GM18858 (cell line): ENCODE measurements around the gene MOGAT3.
A peak's percentile ranks its signal among the peaks of the same experiment; 100 is the strongest.

ENCODE experiments used
- ATAC-seq: cut with Tn5 transposase; IDR thresholded peaks from one replicate; pipeline ENCODE4 v1.9.1; 2021; ENCODE audit not compliant: unreplicated experiment

MOGAT3 gene

DNA sequence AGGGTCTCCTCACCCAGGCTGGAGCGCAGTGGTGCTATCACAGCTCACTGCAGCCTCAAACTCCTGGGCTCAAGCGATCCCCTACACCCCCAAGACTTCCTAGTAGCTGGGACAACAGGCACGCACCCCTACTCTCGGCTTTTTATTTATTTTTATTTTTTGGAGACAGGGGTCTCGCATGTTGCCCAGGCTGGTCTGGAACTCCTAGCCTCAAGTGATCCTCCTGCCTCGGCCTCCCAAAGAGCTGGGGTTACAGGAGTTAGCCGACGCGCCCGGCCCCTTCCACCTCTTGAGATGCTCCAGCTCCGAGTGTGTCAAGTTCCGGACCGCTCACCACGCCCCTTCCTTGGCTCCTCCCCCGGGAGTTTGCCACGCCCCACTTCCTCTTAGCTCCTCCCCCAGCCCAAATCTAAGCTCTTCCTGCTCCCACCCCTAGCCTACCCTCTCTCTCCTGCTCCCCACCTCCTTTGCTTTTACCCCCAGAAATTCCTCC is 27.0 kb downstream of the MOGAT3 start:
- no peak for ATAC-seq

DNA sequence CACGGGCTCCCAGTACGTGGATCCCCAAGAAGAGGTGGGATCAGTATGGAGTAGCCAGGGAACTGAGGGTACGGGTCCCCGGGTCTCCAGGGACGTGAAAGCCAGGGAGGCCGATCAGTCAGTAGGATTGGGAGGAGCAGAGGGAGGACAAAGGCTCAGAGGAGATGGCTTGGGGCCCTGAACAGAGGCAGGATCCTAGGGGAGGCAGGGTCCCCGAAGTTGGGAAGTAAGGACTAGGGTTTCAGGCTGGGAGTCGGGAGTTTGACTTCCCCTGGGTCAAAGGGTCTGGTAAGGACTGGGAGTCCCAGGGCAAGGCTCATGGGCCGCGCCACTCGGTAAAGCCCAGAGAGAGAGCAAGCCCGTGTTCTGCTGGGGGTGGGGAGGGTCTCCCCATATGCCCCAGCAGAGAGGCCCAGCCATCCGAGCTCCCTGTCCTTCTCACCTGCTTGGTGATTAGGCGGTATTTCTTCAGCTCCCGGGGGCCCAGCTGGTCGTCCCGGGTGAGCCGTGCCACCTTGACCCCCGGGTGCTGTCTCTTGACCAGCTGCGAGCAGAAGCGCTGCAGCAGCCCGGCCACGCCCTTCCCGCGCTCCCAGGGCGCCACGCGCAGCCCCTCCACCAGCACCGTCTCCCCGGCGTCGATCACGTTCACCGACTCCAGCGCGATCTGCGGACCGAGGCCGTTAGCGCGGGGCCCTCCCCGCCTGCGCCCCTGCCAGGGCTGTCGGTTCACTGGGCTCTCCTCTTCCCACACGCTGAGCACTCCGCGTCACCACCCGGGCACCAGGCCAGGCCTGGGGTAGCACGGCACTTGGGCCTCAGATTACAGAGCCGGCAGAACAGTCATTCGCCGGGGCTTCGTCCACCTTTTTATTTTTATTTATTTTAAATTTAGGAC is 27.7 kb downstream of the MOGAT3 start:
- no peak for ATAC-seq

DNA sequence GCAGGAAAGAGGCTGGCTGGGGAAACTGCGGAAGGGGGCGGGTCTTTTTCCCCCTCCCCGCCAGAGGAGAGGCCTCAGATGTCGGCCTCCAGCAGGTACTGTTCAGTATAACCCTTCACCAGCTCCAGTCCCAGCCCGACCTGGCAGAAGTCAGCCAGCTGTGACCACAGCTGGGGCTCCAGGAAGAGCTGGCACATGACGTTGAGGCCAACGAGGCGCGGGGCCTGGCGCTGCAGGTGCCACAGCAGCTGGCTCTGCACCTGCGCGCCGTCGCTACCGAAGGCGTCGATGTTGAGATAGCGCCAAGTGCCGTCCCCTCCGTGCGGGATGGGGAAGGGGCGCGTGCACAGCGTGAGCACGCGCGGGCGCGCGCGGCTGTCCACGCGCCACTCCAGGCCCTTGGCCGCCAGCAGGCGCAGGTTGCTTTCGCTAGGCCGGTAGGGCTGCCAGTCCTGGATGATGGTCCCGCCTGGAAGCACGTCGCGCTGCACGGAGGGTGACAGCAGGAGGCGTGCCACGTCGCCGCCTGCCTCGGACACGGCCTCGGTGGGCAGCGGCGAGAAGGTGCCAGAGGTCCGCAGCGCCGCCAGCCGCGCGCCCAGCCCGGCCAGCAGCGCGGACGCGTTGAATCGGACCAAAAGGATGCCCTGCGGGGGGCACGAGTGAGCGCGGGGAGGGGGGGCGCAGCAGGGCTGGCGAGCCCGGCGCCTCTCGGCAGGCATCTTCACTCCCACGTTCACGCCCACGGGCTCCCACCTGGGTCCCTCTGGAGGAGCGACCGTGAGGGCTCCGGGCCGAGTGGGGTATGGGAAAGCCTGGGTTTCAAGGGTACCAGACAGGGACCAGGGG is 28.6 kb downstream of the MOGAT3 start:
- ATAC-seq = no peak

DNA sequence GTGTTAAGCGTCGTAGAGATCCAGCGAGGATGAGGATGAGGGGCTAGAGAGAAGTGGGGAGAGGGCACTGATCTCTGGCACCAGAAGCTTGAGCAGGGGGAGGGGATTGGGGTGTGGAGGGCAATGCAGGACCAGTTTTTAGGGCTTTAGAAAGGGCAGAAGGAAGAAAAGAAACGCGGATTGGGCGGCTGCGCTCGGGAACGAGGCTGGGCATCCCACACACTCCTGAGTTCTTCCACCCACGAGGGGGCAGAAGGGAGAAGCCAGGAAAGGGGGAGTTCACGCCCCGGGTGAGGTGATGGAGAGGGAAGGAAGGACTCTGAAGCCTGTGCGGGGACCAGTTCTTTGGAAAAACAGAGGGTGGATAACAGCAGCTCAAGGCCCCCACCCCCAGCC is 29.4 kb downstream of the MOGAT3 start:
- ATAC-seq = no peak

DNA sequence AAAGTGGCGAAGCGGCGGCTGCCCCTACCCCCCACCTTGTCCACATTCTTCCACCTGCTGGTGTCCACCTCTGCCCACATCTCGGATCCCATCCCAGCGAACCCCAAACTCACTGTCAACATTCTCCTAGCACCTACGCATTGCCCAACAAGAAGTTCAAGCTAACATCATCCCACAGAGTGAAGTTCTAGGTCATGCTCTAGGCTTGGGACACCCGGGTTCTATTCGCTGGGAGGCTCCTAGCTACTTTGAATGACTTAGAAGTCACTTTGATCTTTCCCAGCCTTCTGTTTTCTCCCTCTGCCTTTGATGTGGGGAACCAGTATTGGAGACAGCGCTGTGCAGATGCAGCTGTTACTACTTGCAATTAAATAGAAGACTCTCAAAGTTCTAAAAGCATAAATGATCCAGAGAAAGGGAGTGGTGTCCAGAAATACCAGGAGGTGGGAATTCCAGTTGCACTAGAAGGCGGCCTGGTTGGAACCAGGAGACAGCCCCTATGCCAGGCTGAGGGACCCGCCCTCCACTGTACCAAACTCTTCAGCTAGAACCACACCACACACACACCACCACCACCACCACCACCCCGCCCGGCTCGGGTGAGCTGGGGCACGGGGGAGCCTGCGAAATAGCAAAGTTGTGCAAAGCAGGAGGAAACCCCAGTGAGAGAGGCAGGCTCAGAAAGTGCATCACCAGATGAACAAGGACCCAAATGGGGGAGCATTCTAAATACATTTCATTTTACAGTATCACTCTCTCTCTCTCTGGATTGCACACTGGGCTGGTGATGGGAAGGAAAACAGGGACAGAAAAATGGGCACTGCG is 30.0 kb downstream of the MOGAT3 start:
- no peak for ATAC-seq

DNA sequence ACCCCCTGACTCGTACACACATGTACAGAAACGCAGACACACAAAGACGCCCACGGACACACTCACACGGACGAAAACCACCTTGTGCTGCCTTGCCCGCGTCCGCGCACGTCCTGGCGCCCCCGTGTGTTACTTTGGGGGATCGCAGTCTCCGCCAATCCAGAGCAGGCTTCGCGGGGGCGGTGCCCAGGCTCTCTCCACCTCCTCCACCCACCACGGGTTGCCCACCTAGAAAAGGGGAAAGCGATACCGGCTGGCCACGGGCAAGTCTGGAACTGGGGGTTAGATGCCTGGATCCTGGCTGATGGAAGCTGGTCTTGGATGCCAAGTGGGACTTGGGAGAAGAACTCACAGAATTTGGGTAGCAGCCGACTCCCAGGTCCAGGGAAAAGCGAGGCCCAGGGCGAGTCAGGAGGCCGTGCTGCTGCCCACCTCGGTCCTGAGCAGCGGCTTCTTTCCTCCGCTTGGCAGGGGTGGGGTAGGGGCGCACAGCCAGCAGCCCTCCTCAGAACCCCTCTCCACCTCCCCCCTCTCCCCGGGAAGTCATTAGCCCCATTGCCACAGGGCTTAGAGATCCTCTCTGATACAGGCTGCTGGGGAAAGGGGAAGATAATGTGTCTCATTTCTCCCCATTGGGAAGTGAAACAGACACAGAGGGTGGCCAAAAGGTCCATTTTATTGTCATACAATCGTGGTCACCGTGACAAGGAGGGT is 30.8 kb downstream of the MOGAT3 start:
- ATAC-seq = no peak

DNA sequence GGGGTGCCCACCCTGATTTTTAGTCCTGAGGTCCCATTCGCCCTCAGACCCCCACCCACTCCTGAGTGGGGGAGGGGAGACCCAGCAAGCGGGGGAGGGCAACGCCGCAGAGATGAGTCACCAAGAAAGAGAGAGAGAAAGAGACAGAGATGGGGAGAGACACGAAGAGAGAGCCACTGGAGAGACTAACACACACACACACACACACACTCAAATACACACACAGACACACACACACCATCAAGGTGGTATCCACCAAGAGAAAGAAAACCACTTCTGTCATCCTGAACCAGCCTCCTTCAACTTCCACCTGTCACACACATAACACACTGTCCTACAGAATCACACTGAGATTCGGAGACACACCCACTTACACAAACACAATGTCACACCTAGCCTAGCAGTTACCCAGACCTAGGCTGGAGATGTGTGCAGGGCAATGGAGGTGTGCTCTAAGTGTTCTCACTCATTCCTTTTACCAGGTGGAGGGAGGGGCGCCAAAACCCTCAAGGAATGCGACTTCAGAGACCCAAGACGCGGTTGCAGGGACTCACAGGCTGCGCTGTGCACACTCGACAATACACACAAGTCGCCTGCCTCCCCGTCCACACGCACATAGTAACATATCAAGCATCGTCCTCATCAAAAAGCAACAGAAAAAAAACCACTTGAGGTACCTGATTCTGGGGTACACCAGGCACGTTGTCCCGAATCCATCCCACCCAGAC is 31.6 kb downstream of the MOGAT3 start:
- no peak for ATAC-seq

DNA sequence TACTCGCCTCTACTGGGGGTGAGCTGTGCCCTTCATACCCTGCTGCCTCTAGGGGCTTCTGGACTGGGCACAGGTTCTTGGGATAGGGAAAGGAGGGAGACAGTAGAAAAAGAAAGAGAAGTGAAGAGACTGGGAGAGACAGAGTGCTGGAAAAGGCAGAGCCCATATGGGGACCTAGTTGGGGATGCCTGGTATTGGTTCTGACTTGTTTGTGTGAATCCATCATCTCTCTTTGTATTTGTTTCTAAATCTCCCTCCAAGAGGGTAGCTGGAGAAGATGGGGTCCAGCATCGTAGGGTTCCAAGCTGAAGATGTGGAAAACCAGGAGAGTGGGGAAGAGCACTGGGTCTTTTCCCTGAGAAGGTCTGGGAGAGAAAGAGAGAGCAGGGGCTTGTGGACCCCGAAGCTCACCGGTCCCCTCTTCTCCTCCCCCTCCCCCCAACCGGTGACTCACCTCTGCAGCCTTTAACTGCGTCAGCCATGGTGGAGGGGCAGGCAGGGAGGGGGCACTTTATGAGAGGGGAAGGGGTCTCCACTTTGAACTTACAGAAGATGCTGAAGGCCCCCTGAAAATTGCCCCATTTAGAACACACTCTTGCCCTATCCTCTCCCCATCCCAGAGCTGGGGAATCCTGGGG is 32.3 kb downstream of the MOGAT3 start:
- no peak for ATAC-seq

DNA sequence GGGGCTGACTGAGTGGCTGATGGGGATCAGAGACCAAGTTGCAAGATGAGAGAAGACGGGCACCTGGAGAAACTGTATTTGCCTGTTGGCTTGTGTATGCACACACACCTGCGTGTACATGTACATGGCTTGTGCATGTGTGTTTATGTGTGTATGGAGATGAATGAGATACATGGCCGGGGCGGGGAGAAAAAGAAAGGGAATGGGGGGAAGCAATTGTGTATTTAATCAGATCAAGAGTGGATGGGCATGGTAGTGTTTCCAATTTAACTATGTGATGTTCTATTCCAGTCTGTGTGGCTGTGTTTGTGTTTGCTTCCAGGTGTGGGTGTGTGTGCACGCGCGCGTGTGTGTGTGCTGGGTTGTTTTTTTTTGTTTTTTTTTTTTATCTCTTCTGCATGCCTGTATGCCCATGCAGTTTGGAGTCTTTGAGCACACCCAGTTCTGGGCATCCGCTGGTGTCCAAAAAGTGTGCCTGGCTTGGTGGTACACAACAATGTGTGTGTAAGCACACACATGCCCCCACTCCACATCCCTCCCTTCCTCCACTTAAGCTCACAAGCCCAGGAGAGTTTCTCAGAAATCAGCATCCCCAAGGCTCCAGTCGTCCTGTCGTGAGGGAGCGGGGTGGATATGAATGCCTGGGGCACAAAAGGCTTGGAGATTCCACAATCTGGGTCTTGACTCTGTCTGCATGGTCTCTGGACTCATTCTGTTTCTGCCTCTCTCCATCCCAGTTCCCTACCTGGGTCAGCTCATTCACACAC is 33.0 kb downstream of the MOGAT3 start:
- no peak for ATAC-seq

DNA sequence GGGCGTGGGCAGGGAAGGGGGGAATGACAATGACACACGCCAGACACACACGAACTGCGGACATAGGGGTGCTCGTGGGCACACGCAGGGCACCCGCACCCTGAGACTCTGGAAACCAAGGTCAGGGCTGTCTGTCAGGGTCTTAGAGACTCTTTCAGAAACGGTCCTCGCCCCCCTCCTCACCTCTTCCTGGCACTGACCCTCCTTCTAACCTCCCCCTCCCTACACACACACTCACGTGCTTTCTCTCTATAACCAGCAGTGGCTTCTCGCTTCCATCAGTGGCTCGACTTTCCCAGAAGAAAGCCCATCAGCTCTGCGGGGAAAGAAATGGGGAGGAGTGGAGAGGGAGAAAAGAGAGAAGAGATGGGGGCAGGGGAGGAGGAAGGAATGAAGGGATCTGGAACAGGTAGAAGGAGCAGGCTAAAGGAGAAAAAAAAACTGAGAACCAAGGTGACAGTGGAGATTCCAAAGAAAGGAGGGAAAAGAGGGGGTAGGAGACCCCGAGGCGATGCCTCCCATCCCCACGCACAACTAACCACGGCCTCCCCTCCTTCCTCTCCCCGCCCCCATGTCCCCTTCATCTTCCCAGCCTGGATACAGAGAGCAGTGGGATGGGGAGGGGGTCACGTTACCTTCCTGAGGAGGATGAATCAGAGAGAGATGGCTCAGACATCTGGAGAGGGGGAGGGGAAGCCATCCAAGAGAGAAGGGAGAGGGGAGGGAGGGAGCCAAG is 33.8 kb downstream of the MOGAT3 start:
- ATAC-seq = no peak

DNA sequence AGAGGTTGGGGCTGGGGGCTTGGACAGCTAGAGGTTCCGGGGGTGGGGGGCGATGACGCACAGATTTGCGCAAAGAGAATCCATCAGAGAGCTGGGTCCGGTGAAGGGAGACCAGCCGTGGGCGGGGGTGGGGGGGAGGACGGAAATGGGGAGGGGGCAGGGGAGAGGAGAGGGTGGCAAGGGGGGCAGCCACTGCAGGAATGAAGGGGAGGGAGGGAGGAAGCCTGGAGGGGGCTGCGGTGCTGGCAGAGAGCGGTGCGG is 34.3 kb downstream of the MOGAT3 start:
- no peak for ATAC-seq

DNA sequence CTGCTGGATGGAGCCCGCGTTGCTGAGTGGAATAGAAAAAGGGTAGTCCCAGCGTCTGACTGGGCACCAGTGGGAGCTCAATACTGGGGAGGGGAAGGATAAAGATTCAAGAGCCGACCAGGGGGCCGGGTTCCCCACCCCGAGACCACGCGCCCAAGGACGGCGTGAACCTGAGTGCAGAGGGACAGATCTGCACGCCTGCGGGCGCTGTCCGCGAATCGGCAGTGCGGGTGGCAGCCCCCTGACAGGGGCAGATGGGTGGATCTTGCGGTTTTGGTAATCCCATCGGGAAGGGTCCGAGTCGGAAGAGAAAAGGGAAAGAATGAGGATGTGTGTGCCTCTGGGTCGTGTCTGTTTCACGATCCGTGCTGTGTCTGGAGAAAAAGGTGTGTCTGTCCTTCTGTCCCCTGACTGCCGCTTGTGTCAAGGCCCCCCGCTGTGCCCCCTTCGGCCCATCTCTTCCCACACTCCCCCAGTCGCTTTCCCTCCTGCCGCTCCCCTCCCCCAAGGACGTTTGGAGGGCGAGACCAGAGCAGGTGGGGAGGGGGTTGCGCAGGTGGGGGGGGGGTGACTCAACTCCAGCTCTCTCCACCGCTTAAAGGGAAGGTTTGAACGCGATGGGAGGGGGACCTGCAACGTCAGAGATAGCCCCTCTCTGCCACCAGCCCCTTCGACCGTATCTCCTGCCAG is 34.7 kb downstream of the MOGAT3 start:
- ATAC-seq = no peak

DNA sequence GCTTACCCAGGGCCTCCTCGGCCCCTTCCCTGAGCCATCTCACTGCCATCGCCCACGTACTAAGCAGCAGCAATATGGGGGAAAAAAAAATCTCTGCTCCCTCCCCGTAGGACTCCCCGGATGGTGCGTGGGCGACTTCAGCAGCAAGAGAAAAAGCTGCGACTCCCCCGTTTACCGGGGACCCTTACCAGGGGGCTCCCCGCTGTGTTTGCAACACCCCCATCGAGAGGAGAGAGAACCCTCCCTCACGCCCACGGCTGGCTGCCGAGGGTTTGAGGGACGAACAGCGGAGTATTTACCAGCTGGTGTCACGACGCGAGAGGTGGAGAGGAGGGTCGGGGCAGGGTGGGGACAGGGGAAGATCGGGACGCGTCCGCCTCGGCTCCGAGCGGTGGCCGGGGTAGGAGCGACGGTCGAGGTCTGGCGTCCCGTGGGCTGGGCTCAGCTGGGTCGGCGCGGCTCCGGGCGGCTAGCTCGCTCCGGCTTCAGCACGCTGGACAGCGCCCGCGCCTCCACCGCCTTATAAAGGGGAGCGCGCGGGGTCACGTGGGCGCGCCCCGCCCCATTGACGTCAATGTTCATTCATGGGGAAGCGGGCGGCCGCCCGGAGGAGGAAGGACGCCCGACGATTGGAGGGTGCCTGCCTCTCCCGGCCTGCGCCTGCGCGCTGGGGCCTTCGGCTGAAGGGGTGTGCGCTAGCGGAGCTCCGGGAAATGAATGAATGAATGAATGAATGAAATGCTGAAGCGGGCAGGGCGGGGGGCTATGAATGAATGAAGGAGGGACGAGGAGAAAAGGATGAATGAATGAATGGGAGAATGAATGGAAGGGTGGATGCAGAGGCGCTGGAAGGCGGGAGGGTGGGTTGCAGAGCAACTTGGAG is 35.5 kb downstream of the MOGAT3 start, which contains the start of gene VGF:
TSS of gene VGF (minus strand) at position 495 of the 883 bp plus-strand sequence. CDS start 726 bp downstream, outside the sequence.
- peak; percentile 42 for ATAC-seq

DNA sequence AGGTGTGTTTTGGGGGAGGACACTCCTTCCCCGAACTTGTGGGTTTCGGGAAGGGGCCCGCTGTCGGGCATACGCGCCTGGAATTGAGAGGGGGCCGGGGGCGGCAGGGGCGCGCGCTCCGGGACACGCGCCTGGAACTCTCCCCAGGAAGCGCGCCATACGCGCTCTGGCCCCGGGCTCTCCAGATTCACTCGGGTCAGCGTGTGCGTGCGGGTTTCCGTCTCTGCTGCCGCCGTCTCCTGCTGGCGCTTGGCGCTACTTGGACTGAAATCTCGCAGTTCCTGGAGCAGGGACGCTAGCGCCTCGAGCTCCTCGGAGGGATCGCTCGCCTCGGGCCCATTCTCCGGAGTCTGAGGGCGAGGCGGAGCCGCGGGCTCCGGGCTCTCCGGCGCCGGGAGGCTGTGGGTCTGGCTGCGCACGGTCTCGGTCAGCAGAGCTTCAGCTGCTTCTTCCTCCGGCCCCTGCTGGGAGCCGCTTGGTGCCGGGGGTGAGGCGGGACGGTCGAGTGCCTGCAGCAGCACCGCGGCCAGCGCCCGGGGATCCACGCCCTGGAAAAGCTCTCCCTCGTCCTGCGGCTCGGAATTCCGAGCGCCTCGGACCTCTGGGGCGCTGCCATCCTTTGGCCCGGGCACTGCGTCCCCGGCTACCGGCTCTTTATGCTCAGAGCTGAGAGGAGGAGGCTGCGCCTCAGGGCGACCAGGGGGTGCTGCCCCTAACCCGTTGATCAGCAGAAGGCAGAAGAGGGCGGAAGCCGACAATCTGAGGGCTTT is 36.6 kb downstream of the MOGAT3 start:
- ATAC-seq = no peak

DNA sequence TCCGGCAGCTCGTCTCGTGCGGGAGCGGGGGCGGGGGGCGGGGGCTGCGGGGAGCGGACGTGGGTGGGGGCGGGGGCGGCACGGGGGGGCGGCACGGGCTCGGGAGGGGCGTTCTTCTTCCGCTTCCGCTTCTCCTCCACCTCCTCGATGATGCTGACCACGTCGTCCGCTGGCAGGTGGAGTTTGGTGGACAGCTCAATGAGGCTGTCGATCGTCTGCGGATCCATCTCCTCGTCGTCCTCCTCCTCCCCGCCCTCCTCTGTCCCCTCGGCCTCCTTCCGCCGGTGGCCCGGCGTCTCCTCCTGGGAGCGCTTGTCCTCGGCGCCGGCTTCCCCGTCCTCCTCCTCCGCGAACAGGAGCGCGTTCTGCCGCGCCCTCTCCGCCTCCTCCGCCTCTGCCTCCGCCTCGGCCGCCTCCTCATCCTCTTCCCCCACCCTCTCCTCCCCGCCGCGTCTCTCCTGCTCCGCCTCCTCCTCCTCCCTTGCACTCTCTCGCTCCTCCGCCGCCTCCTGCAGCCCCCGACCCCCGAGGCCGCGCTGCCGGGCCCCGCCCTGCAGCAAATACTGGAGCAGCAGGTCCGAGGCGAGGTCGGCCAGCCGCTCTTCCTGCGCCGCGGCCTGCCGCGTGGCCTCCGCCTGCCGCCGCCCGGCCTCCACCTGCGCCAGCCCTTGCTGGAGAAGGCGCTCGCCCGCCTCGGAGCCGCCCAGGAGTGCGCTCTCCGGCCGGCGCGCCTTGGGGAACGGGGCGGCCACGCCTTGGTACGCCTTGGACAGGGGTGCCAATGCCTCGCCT is 37.4 kb downstream of the MOGAT3 start:
- ATAC-seq = no peak
